HG03469 (cell line): Measurements from ENCODE around the gene SOS1.
"Not testable (repeated sequence)": the region's sequence is repeated elsewhere in the genome, so short reads cannot be mapped to it uniquely, and the experiment has no call there.

Experiments
- ATAC-seq: cut with Tn5 transposase; IDR thresholded peaks from one replicate; pipeline ENCODE4 v1.9.1; 2021; ENCODE audit warnings: mild to moderate bottlenecking, moderate library complexity, moderate number of reproducible peaks; ENCODE audit not compliant: unreplicated experiment

Gene SOS1

GRCh38 chr2:39107724-39108273 lies 13.1 kb downstream of the SOS1 start:
- no peak for ATAC-seq

- ATAC-seq: no peak
Measured at GRCh38 chr2:39107156-39107555, 13.7 kb downstream of the SOS1 start.

DNA sequence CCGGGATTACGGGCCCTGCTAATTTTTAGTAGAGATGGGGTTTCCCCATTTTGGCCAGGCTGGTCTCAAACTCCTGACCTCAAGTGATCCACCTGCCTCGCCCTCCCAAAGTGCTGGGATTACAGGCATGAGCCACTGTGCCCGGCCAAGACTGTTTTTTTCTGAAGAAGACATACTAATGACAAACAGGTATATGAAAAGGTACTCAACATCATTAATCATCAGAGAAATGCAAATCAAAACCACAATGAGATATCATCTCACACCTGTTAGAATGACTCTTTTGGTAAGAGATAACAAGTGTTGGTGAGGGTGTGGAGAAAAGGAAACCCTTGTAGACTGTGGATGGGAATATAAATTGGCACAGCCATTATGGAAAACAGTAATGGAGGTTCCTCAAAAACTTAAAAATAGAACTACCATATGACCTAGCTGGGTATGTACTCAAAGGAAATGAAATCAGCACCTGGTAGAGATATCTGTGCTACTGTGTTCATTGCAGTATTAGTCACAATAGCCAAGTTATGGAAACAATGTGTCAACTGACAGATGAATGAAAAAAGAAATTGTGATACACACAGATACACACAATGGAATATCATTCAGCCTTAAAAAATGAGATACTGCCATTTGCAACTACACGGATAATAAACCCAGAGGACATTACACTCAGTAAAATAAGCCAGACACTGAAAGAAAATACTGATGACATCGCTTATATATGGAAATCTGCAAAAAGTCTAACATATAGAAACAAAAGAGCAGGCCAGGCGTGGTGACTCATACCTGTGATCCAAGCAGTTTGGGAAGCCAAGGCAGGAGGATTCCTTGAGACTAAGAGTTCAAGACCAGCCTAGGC lies 20.8 kb downstream of the SOS1 start:
- ATAC-seq: no peak

DNA sequence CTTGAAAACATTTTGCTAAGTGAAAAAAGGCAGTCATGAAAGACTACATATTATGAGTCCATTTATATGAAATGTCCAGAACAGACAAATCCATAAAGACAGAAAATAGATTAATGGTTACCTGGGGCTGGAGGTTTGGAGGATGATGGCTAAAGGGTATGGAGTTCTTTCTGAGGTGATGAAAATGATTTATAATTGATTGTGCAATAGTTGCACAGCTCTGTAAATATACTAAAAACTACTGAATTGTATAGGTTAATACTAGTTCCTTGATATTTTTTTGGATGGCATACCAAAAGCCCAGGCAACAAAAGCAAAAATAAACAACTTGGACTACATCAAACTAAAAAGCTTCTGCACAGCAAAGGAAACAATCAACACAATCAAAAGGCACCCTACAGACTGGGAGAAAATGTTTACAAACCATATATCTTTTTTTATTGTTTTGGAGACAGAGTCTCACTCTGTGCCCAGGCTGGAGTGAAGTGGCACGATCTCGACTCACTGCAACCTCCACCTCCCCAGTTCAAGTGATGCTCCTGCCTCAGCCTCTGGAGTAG lies 21.5 kb downstream of the SOS1 start:
- no peak for ATAC-seq

DNA sequence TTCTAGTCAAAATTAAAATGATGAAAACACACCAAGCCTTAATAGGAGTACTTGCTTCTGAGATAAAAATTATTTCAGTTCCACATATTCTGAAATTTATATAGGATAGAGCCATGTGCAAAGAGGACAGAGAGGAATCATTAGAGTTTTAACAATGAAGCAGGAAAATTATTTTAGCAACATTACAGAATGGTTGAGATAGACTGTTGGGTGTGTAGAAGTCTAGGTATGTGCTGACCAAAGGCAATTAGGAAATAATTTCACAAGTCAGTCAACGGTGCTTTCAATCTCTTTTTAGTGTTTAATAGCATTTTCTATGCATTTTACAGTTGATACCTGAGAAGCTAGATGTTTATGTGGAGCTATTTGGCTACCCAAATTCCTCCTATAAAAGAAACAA lies 25.2 kb downstream of the SOS1 start:
- no peak for ATAC-seq

DNA sequence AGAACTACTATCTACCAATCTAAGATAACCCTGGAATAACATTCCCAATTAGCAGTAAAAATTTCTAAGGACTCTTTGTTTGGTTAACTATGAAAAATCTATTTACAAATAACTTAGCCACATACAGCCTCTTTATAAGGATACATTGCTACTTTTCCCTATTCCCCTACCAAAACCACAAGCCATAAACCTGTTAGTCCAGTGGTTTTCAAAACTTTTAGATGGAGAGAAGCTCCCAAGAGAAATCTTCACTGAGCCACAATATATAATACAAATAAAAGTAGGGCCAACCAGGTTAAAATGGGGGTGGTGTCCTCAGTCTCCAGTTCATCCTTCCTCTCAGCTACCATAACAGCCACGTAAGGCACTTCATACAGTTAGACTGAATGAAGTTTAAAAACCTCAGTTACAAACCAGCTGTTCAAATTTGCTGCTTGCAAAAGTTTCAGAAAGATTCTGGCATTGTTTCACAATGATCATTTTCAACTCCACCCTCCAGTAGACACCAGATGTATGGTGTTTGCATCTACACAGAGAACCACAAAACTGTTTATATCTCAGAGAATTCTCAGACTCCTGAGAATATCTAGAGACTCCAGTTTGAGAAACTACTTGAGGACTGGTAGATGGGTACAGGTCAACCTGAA lies 26.0 kb downstream of the SOS1 start:
- ATAC-seq: peak; percentile 75

DNA sequence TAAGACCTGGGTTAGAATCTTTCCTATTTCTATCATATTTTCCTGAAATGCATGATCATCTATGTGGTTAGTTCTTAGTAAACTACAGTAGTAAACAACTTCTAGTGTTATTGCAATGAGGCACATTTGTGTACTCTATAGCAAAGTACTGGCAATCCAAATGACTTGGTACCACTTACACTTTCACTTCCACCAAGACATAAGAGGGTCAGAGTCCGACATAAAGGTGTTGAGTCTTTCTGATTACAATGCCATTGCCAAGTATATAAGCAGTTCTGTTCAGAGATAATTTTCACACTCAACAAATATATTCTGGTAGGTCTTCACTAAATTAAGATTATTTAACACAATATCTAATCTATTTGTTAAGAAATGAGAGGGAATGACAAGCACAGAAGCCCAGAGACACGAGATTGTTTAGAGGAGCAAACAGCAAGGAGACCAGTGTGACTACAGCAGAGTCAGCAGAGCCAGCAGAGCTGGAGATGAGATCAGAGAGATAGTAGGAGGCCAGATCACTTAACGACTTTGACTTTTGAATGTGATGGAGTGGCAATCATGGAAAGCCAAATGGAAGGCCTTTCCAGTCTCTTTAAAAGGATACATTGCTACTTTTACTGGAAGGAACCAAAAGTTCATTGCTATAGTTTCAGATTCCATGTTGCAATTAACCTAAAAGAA lies 27.5 kb downstream of the SOS1 start:
- ATAC-seq: peak; percentile 36

GRCh38 chr2:39091543-39091942 lies 29.3 kb downstream of the SOS1 start:
- no peak for ATAC-seq

DNA sequence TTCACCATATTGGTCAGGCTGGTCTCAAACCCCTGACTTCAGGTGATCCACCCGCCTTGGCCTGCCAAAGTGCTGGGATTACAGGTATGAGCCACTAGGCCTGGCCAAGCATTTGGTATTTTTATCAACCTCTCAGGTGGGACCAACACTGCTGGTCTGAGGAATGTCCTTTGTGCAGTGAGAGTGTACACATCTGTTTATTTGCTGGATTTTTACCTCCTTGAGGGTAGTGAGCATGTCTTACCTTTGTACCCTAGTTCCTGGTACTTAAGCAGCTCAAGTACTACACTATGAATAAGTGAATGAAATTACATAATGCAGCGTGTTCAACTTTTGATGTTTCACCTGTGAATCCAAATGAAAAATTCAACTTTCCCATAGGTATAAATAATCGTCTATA lies 29.8 kb downstream of the SOS1 start:
- no peak for ATAC-seq

- no peak for ATAC-seq
Measured at GRCh38 chr2:39080152-39080551, 40.7 kb downstream of the SOS1 start.

GRCh38 chr2:39069890-39070465 lies 50.9 kb downstream of the SOS1 start:
- no peak for ATAC-seq

GRCh38 chr2:39069136-39069515 lies 51.7 kb downstream of the SOS1 start:
- no peak for ATAC-seq

GRCh38 chr2:39068299-39069135 lies 52.3 kb downstream of the SOS1 start:
- ATAC-seq: no peak

GRCh38 chr2:39065616-39066015 lies 55.2 kb downstream of the SOS1 start:
- no peak for ATAC-seq

GRCh38 chr2:39062320-39062719 lies 58.5 kb downstream of the SOS1 start:
- no peak for ATAC-seq

GRCh38 chr2:39061280-39061679 lies 59.6 kb downstream of the SOS1 start:
- no peak for ATAC-seq

DNA sequence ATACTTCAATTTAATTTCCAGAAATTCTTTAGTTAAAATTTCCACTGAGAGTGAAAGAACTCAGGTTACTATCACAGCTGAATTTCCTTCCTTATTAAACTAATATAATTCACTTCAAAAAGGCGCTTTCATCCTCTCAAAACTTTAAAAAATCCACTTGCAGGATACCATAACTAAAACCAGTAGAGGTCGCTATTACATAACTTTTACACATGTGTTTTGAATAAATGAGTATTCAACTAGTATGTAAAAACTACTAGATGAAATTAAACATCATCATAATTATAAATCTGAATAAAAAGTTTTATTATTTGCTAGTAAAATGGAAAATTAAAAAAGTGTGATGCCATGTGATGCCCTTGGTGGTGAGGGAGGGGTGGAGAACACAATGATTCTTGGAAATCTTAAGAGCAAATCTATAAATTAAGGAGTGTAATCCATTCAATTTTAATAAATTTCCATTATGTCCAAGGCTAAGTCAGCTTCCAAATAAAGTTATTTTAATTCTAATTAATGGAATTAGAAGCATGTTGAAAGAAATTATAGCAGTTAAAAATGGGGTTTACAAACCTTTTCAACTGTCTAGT lies 61.4 kb downstream of the SOS1 start:
- ATAC-seq: no peak

DNA sequence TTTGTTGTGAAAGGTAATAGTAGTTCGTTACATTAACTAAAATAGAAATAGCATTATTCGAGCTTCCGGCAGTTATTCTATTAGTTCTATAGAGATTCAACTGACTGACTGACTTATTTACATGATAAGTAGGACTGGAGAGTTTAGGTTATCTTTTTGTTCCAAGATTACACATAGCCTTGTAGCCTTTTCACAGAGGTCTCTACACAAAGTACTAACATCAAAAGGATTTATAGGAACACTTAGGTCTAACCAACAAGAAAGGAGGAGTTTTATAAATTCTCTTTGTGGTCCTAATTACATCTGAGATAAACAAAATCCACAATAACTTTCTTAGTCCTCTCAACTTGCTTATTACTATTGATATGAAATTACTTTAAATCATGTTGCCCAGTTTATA lies 62.8 kb downstream of the SOS1 start:
- ATAC-seq: no peak

DNA sequence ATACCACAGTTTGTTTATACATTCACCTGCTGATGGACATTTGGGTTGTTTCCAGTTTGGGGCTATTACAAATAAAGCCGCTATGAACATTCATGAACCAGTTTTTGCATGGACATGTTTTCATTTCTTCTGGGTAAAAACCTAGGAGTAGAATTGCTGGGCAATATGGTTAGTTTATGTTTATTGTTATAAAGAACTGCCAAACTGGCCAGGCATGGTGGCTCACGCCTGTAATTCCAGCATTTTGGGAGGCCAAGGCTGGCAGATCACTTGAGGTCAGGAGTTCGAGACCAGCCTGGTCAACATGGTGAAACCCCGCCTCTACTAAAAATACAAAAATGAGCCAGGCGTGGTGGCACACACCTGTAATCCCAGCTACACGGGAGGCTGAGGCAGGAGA lies 68.2 kb downstream of the SOS1 start:
- ATAC-seq: not testable (repeated sequence)

- no peak for ATAC-seq
Measured at GRCh38 chr2:39050109-39050508, 70.7 kb downstream of the SOS1 start.
